Suprapubic skin (tissue), 4 donors: ENCODE data around the gene RPUSD2.

Source experiments
- EP300 ChIP-seq: sonication (generic); formaldehyde crosslinking; IDR thresholded peaks from one replicate; pipeline ENCODE4 v1.6.1; 2017; ENCODE audit warnings: antibody characterized with exemption
- POLR2A ChIP-seq, 2 donors: fragments of 450-650 bp; IDR thresholded peaks; one replicate each; pipeline ENCODE4 v1.6.1; 2017; ENCODE audit warnings: antibody characterized with exemption in 2 of 2, mild to moderate bottlenecking in 2 of 2, moderate library complexity in 2 of 2
- POLR2AphosphoS5 ChIP-seq, 3 donors: sonication (generic); formaldehyde crosslinking; IDR thresholded peaks; one replicate each; pipeline ENCODE4 v1.6.1; 2017; ENCODE audit warnings: antibody characterized with exemption in 3 of 3
- TF ChIP-seq, protein P1 (sequence below), 2 donors: fragments of 200-600 bp in 1 of 2; fragments of 450-650 bp in 1 of 2; sonication (generic) in 1 of 2; IDR thresholded peaks; one replicate each; pipeline ENCODE4 v1.5.1; 2016 to 2019; ENCODE audit warnings: antibody characterized with exemption in 2 of 2, mild to moderate bottlenecking in 1 of 2, moderate library complexity in 1 of 2

DNA sequence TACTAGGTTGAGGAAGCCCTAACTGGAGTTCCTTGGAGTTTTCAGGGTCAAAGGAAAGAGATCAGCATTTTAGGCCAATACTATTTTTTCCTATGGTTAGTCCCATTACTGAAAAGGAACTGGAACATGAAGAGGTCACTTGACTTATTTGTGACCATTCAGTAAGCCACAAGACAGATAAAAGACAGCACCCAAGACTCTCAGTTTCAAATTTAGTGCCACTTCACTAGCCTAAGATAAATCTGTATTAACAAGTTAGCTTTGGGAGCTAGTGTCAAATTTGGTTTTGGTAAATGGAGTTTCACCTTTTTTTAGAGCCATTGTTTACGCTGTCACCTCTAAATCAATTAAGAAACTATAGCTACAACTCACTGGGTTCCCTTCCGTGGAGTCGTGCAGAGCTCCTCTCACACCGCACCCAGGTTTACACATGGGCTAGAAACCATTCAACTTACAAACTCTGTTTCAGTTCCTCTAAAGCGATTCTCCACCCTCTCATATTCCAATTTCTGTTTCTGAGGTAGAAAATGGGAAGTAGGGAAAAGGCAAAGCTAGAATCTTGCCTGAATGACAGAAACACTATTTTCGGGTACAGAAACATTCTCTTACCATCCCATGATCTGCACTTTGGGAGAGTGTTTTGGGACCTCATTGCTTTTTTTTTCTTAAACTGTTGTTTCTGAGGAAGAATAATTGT lies 18.6 kb upstream of the RPUSD2 start:
- TF ChIP-seq, protein P1, sequence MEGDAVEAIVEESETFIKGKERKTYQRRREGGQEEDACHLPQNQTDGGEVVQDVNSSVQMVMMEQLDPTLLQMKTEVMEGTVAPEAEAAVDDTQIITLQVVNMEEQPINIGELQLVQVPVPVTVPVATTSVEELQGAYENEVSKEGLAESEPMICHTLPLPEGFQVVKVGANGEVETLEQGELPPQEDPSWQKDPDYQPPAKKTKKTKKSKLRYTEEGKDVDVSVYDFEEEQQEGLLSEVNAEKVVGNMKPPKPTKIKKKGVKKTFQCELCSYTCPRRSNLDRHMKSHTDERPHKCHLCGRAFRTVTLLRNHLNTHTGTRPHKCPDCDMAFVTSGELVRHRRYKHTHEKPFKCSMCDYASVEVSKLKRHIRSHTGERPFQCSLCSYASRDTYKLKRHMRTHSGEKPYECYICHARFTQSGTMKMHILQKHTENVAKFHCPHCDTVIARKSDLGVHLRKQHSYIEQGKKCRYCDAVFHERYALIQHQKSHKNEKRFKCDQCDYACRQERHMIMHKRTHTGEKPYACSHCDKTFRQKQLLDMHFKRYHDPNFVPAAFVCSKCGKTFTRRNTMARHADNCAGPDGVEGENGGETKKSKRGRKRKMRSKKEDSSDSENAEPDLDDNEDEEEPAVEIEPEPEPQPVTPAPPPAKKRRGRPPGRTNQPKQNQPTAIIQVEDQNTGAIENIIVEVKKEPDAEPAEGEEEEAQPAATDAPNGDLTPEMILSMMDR (IDR thresholded peaks at IDR 0.05) = no peak
- TF ChIP-seq POLR2A (IDR thresholded peaks at IDR 0.05) (no peak), POLR2AphosphoS5 (IDR thresholded peaks at IDR 0.05) (no peak), EP300 (no peak)
